ENCODE data around the gene ADGRV1. TPM values are rescaled to one million over a fixed set of nuclear protein-coding genes. Genes with fewer than 3 reads are reported as not detected.

ADGRV1 gene
- total RNA-seq, 2 experiments from 2014 or later, result not detected

DNA sequence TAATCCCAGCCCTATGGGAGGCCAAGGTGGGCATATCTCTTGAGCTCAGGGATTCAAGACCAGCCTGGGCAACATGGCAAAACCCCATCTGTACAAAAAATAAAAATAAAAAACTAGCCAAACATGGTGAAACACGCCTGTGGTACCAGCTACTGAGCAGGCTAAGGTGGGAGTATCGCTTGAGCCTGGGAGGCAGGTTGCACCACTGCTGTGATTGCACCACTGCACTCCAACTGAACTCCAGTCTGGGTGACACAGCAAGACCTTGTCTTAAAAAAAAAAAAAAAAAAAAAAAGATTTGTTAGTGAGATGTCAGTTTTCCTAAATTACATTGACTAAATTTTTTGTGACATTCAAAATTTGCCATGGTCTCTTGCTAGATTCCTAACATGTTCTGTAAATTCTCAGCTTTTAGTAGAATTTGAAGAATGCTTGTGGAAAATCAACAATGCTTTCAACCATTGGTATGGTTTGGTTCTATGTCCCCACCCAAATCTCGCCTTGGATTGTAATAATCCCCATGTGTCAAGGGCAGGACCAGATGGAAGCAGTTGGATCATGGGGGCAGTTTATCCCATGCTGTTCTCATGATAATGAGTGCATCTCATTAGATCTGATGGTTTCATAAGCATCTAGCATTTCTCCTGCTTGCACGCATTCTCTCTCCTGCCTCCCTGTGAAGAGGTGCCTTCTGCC, 588.5 kb downstream of the ADGRV1 start:
- H4K20me1 ChIP-seq (ENCODE audit: insufficient read depth, low read length), result no peaks in the 10 kb centered on the region
- ChIA-PET POLR2A (interaction anchor here (0.7 kb wide), 1 partner anchor 1098 kb away, joined by 3 read pairs; no protein-coding TSS in a partner anchor), CTCF (ENCODE audit: unreplicated experiment) (no interaction called here)
- H3K4me3 ChIP-seq (ENCODE audit: low read depth, low read length, poor library complexity, severe bottlenecking), result no peak overlapping the region
- H3K27ac ChIP-seq (ENCODE audit: low read depth, low read length, poor library complexity, severe bottlenecking), result no peak overlapping the region
- no peaks in the 10 kb centered on the region for H3K9me3 ChIP-seq (ENCODE audit: low read length)
- intact Hi-C loops (cut with micrococcal nuclease; ENCODE audit: unreplicated experiment), result no loop called here
- no peaks in the 10 kb centered on the region for H3K4me1 ChIP-seq (ENCODE audit: insufficient read depth, low read length, poor library complexity, severe bottlenecking)
- TF ChIP-seq, protein P1, sequence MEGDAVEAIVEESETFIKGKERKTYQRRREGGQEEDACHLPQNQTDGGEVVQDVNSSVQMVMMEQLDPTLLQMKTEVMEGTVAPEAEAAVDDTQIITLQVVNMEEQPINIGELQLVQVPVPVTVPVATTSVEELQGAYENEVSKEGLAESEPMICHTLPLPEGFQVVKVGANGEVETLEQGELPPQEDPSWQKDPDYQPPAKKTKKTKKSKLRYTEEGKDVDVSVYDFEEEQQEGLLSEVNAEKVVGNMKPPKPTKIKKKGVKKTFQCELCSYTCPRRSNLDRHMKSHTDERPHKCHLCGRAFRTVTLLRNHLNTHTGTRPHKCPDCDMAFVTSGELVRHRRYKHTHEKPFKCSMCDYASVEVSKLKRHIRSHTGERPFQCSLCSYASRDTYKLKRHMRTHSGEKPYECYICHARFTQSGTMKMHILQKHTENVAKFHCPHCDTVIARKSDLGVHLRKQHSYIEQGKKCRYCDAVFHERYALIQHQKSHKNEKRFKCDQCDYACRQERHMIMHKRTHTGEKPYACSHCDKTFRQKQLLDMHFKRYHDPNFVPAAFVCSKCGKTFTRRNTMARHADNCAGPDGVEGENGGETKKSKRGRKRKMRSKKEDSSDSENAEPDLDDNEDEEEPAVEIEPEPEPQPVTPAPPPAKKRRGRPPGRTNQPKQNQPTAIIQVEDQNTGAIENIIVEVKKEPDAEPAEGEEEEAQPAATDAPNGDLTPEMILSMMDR (conservative IDR thresholded peaks at IDR 0.05; ENCODE audit: low read length), result no peak
- TF ChIP-seq EZH2phosphoT487 (IDR thresholded peaks at IDR 0.05; ENCODE audit: borderline replicate concordance, low read depth, low read length), result no peak
- no peaks in the 10 kb centered on the region for H3K36me3 ChIP-seq (ENCODE audit: insufficient read depth, low read length)
- no peaks in the 10 kb centered on the region for H3K79me2 ChIP-seq (ENCODE audit: insufficient read depth, low read depth, low read length)
- no TSS peak for BruUV-seq (replicated peaks)
- no peak overlapping the region for H2AFZ ChIP-seq (ENCODE audit: low read length)
- no peak for DNase-seq (ENCODE audit: low spot score)
- H3K9me2 ChIP-seq (ENCODE audit: insufficient read depth, low read length), result no peaks in the 10 kb centered on the region
- H3K4me2 ChIP-seq (ENCODE audit: low read length), result no peak overlapping the region

GRCh38 chr5:91150234-91150633, 591.6 kb downstream of the ADGRV1 start:
- DNase-seq (ENCODE audit: low spot score), result no peak
- CTCF ChIA-PET (ENCODE audit: unreplicated experiment), result no interaction called here
- H3K27ac ChIP-seq (ENCODE audit: low read depth, low read length, poor library complexity, severe bottlenecking), result no peak overlapping the region
- H3K4me2 ChIP-seq (ENCODE audit: low read length), result no peak overlapping the region
- no peaks in the 10 kb centered on the region for H4K20me1 ChIP-seq (ENCODE audit: insufficient read depth, low read length)
- no peaks in the 10 kb centered on the region for H3K79me2 ChIP-seq (ENCODE audit: insufficient read depth, low read depth, low read length)
- no peak overlapping the region for H2AFZ ChIP-seq (ENCODE audit: low read length)
- POLR2A ChIA-PET, result interaction anchor here (0.6 to 0.7 kb wide), 2 partner anchors 229 to 414 kb away, joined by 3 to 5 read pairs; no protein-coding TSS in a partner anchor
- intact Hi-C loops (cut with micrococcal nuclease; ENCODE audit: unreplicated experiment), result no loop called here
- no TSS peak for BruUV-seq (replicated peaks)
- no peaks in the 10 kb centered on the region for H3K36me3 ChIP-seq (ENCODE audit: insufficient read depth, low read length)
- H3K4me3 ChIP-seq (ENCODE audit: low read depth, low read length, poor library complexity, severe bottlenecking), result no peak overlapping the region
- H3K9me2 ChIP-seq (ENCODE audit: insufficient read depth, low read length), result no peaks in the 10 kb centered on the region
- H3K9me3 ChIP-seq (ENCODE audit: low read length), result no peaks in the 10 kb centered on the region
- H3K4me1 ChIP-seq (ENCODE audit: insufficient read depth, low read length, poor library complexity, severe bottlenecking), result no peaks in the 10 kb centered on the region
- TF ChIP-seq, protein P1 (conservative IDR thresholded peaks at IDR 0.05; ENCODE audit: low read length), result no peak
- no peak for TF ChIP-seq EZH2phosphoT487 (IDR thresholded peaks at IDR 0.05; ENCODE audit: borderline replicate concordance, low read depth, low read length)

GRCh38 chr5:91150636-91151035, 592.0 kb downstream of the ADGRV1 start:
- DNase-seq (ENCODE audit: low spot score), result no peak
- Histone ChIP-seq H2AFZ (ENCODE audit: low read length) (no peak overlapping the region), H3K27ac (ENCODE audit: low read depth, low read length, poor library complexity, severe bottlenecking) (no peak overlapping the region), H3K9me3 (ENCODE audit: low read length) (no peaks in the 10 kb centered on the region), H3K4me2 (ENCODE audit: low read length) (no peak overlapping the region), H3K9me2 (ENCODE audit: insufficient read depth, low read length) (no peaks in the 10 kb centered on the region), H4K20me1 (ENCODE audit: insufficient read depth, low read length) (no peaks in the 10 kb centered on the region), H3K4me3 (ENCODE audit: low read depth, low read length, poor library complexity, severe bottlenecking) (no peak overlapping the region), H3K36me3 (ENCODE audit: insufficient read depth, low read length) (no peaks in the 10 kb centered on the region), H3K79me2 (ENCODE audit: insufficient read depth, low read depth, low read length) (no peaks in the 10 kb centered on the region), H3K4me1 (ENCODE audit: insufficient read depth, low read length, poor library complexity, severe bottlenecking) (no peaks in the 10 kb centered on the region)
- CTCF ChIA-PET (ENCODE audit: unreplicated experiment), result no interaction called here
- no TSS peak for BruUV-seq (replicated peaks)
- TF ChIP-seq EZH2phosphoT487 (IDR thresholded peaks at IDR 0.05; ENCODE audit: borderline replicate concordance, low read depth, low read length), result no peak
- TF ChIP-seq, protein P1 (conservative IDR thresholded peaks at IDR 0.05; ENCODE audit: low read length), result no peak
- intact Hi-C loops (cut with micrococcal nuclease; ENCODE audit: unreplicated experiment), result no loop called here
- POLR2A ChIA-PET, result no interaction called here
